Adipose tissue (tissue), 3 donors: ENCODE measurements around the gene SLC5A10. TPM values are rescaled to one million over a fixed set of nuclear protein-coding genes. Genes with fewer than 3 reads are reported as not detected.

ENCODE experiments used
- H3K27ac ChIP-seq: one replicate; pipeline ENCODE4 v1.5.1; 2013; ENCODE audit warnings: low read depth, low read length
- WGBS, 3 donors: extraction: QIAGEN DNeasy Blood & Tissue Kit; methylation state at CpG; one replicate each; pipeline ENCODE4 v1.1.7; 2013; 5-methylcytosine and 5-hydroxymethylcytosine counted together
- polyA plus RNA-seq, 3 donors: library from polyadenylated mRNA; stranded (reverse); fragments of 200-250 nt; gene quantifications; one replicate each; pipeline ENCODE4 v1.2.3, GENCODE V29; 2013
- donor health status: healthy with polysubstance abuse.
- donor health status: Bipolar disorder and iron deficiency.
- donor health status: healthy.

SLC5A10 gene
- polyA plus RNA-seq, 3 donors: 0.03 to 0.16 (median 0.11) TPM

DNA sequence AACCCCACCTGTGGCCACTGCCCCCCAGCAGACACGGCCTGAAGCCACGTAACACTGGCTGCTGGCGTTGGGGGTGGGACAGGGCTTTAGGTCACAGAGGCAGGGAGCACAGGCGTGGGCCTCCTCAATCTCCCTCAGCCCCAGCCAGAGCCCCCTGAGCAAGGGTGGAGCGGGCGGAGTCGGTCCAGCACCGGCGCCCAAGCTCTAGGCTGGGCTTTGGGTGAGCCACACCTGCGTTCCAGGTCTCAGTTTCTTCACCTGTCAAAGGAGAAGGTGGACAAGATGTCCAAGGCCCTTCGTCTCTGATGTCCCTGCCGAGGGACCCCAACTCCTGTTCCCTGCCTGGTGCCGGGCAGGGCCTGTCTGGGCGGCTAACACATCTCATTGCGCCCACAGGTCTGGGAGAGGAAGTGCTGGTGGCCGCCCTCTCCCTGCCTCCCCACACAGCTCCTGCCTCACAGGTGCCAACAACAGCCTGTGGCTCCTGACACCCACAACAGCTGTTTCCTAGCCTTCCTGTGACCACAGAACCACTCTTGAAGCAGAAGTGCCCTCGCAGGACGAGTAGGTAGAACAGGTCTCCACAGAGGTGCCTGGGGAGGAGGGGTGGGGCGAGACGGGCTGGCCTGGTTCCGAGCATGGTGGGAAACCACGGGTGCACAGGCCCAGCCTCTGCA is 40.6 kb downstream of the SLC5A10 start:
- WGBS, 3 donors: 62 to 81% (median 65%) methylated on average over 22 of the region's 22 CpGs
- H3K27ac ChIP-seq: no peak overlapping the region

DNA sequence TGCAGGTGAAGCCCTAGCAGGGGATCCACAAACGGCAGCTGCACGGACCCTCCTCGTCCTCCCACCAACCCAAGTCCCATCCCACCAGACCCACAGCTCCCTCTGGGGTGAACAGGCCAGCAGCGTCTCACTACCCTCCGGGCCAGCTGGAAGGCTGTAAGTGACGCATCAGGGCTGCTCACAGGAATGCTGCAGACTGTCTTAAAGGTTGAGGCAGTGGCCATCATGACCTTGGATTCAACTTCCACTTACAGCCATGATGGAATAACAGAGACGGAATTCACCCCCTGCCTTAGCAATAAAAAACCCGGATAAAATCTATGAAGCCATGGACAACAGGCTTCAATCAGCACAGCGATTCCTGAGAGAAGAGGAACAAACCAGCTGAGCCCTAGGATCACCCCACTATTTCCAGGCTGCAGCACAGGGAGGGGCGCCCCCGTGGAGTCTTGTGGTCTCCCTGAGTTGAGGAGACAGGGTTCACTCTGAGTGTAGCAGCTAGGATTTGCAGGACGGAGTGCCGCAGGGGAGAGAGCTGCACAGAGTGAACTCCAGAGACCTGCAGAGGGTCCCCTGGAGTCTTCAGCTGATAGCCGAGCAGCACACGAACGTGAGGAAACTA is 42.1 kb downstream of the SLC5A10 start:
- 73 to 81% (median 75%) methylated on average over 16 of the region's 16 CpGs for WGBS, 3 donors
- H3K27ac ChIP-seq: no peak overlapping the region

DNA sequence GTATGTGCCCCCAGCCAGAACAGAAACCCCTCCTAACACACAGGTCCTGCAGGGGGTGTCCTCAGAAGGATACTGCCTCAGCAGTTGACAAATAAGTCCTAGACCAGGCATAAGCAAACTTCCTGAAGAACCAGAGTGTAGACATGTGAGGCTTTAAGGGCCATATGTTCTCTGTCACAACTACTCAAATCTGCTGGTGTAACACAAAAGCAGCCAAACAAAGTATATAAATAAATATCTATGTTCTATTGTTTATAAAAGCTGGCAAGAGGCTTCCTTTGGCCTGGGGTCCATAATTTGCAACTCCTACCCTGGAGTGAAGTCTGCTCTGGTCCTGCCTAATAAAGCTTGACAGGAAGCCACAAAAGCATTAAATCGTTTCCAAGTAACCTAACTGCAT is 42.7 kb downstream of the SLC5A10 start:
- no peak overlapping the region for H3K27ac ChIP-seq
- WGBS, 3 donors: 3 to 68% (median 16%) methylated on average over 1 of the region's 1 CpG

DNA sequence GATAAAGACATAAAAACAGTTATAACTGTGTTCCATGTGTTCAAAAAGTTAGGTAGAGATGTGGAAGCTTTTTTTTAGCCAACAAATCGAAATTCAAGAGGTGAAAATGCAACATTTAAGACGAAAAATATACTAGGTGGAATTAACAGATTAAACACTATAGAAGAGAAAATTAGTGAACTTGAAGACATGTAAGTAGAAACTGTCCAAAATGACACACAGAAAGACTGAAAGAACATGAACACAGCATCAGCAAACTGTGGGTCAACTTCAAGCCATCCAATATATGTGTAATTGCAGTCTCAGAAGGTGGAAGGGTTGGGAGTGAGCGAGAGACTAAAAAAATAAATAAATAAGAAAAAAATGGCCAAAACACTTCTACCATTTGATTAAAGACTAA is 43.3 kb downstream of the SLC5A10 start:
- H3K27ac ChIP-seq: no peak overlapping the region
- WGBS, 3 donors: 91 to 97% (median 95%) methylated on average over 3 of the region's 3 CpGs

DNA sequence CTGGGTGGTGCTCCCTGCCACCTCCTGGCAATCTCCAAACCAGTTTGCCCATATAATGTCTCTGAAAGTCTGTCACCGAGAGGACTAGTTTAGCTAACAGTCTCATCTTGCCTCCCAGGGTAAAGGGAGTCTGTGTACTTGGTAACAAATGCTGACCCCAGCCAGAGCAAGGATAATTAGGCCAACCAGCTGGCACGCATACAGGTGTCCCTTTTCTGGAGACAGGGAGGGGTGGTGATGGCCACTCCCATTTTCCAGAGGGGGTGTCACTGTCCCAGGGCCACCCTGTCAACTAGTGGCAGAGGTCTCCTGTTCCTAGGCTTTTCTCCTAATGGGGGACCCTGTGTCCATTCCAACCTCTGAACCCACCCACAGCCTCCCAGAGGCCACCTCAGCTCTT is 44.5 kb downstream of the SLC5A10 start:
- 91 to 97% (median 96%) methylated on average over 2 of the region's 2 CpGs for WGBS, 3 donors
- H3K27ac ChIP-seq: no peak overlapping the region

DNA sequence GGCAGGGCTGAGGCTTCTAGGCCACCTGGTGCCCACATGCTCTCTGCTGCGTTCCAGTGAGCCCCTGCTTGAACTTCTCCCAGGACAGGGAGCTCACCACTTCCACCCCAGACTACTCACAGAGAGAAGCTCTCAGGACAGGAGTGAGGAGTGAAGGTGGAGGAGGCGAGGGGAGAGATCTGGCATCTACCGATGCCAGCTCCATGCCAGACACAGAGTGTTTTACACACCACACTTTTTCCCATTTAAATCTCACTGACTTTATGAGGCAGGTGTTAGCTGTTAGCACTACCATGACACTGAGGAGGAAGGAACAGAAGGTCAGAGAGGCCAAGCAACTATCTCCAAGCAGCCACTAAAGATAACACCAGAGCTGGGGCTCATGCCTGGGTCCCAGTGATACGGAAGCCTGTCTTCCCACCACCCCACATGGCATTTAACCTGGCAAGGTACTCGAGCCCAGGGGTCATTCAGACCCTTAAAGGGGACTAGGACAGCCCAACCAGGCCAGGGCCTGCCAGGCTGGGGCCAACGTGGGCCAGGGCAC is 45.8 kb downstream of the SLC5A10 start:
- WGBS, 3 donors: 83 to 84% (median 83%) methylated on average over 6 of the region's 6 CpGs
- no peak overlapping the region for H3K27ac ChIP-seq

DNA sequence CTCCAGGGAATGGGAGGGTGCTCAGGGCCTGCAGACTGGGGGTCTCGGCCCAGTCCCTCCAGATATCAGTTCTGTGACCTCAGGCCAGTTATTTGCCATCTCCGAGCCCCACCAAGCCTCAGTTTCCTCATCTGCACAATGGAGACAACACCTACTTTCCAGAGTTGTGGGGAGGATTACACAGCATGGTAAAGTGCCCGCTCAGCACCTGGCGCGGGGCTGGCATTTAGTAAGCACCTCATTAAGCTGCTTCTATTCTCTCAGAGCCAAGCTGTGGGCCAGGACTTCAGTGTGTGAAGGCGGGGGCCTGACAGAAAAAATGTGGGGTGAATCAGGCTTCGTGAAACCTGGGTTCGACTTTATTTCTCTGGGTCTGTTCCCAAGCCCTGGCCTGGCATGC is 47.4 kb downstream of the SLC5A10 start:
- no peak overlapping the region for H3K27ac ChIP-seq
- WGBS, 3 donors: 96 to 97% (median 97%) methylated on average over 8 of the region's 8 CpGs

DNA sequence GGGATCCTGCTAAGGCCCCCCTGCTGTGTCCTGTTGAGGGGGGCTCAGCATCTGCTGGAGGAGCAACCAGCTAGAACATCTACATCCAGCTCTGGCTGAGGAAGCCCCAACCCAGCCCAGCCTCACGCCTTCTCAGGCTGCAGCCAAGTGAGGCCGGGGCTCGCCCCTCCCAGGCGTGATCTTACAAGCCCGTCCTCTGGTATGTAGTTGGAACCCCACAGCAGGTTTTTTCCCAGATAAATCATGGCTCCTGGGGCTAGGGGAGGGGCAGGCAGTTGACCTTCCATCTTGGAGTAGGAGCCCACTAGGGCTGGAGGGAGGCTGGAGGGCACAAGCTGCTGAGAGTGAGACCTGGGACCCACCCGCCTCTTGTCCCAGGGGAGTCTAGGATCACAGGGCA is 47.9 kb downstream of the SLC5A10 start:
- no peak overlapping the region for H3K27ac ChIP-seq

DNA sequence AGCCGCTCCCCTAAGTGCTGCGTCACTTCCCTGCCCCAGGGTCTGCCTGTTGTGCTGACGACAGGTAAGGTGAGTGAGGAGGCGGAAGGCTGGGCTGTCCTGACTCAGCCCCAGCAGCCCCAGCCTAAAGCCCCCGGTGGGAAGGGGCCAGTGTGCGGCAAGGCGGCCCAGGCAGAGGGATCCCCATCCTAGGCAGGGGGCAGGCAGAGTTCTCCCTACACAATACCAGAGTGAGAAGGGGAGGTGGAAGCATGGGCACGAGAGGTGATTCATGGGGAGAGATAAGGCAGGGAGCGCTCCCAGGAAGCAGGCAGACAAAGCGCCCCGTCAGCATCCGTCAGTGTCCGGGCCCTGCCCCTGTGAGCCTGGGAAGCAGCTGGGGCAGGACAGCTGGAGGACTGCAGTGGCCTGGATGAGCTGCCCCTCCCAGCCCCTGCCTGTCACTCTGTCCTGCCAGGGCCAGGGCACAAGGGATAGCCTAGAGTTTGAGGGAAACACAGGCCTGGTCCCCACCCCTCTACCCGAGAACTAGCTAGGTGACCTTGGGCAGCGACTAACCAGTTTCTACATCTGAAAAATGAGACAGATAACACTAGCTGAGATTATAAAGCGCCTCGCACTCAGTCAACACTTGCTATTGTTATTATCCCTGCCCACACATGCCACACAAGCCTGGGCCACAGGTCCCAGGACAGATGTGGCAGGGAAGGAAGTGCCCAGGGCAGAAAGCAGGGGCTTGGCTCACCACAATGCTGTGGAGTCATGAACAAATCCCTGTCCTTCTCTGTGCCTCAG is 48.8 kb downstream of the SLC5A10 start:
- H3K27ac ChIP-seq: no peak overlapping the region
- WGBS, 3 donors: 52 to 80% (median 79%) methylated on average over 15 to 17 of the region's 17 CpGs

More for the DNA sequence above, 47.9 kb downstream of the SLC5A10 start:
- 79 to 90% (median 86%) methylated on average over 6 of the region's 6 CpGs for WGBS, 3 donors

DNA sequence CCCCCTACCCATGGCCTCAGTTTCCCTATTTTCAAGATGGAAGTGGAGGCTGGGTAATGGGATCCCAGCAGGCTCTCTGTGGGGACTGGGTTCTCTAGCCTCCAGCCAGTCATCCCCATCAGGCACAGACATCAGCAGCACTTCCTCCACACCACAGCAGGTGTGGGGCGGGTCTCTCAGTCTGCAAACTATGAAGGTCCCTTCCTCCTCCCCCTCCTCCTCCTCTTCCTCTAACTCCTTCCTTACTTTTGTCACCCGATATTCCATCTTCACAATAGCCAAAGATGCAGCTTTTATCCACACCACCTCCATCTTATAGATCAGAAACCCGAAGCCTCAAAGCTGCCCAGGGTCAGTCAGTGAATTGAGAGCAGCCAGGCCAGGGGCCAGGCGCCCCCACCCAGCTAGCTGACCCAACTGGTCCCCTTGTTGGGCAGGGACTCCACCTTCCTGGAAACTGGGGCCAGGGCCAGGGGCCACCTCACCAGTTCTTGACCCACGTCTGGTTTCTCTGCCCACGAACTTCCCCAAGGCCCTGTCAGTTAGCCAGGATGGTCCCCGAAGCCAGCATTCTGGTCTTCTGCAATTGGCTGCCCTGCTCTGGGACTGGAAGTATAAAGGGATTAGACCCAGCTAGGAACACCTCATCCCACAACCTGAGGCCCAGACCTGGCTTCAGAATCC is 50.1 kb downstream of the SLC5A10 start:
- H3K27ac ChIP-seq: no peak overlapping the region
- WGBS, 3 donors: 56 to 67% (median 60%) methylated on average over 7 of the region's 7 CpGs

DNA sequence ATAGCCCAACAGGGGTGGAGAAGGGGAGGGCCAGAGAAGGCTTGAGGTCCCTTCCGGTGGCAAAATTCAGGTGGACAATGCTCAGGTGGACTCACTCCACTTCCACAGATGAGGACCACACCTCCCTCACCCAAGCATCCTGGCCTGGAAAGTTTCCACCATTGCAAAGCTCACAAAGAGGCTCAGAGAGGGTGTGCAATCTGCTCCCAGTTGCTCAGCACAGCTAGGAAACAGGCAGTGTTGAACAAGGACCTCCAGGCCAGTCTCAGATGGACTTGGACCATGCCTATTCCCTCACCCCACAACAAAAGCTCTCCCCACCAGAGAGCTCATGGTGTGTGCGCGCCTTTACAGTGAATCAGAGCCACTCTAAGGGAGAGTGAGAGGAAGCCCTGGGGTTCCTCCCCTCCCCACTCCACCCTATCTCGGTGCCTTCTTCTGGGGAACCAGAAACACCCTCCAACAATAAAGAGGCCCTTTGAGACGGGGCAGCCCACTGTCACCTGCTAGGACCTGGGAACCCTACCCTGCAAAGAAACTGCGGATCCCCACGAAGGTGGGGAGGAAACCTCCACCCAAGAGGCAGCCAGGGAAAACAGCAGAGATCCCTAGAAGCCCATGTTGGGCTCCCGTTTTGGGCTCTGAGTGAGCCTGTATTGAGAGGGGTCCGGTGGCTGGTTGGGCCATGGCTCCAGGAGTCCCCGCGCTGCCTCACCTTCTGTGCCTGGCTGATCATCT is 51.0 kb downstream of the SLC5A10 start:
- 78 to 86% (median 82%) methylated on average over 11 of the region's 11 CpGs for WGBS, 3 donors
- no peak overlapping the region for H3K27ac ChIP-seq

DNA sequence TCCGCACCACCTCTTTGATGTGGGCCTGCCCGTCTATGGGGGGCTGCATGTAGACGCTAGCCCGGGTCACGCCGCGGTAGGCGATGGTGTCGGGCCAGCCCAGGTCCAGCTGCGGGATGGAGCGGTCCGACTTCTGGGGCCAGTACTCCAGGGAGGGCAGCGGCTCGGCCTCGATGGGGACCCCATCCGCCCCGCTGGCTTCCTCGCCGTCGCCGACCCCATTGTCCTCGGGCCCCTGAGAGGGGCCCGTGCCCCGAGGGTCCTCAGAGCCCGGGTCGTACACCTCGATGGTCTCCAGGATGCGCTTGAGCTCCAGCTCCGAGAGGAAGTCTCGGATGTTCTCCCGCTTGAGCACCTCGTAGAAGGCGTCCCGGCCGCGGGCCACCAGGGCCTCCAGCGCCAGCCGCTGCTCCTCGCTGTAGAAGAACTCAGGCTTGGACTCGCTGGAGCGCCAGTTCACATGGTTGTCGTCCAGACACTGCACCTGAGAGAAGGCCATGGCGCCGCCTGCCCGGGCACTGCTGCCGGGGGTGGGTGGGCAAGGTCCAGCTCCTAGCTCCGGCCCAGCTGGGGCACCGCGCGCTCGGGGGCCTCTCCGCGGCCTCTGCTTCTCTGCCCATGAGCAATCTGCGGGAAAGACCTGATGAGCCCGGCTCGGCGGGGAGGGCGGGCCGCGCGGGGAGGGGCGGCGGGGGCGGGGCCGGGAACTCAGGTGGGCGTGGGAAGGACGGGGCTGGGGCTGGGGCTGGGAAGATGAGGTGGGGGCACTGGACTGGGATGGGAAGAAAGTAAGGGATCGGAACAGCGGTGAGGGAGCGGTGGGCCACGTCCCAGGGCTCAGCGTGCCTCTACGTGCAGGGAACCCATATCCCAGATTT is 51.8 kb downstream of the SLC5A10 start:
- no peak overlapping the region for H3K27ac ChIP-seq
- WGBS, 3 donors: 24 to 30% (median 28%) methylated on average over 68 to 73 of the region's 73 CpGs

DNA sequence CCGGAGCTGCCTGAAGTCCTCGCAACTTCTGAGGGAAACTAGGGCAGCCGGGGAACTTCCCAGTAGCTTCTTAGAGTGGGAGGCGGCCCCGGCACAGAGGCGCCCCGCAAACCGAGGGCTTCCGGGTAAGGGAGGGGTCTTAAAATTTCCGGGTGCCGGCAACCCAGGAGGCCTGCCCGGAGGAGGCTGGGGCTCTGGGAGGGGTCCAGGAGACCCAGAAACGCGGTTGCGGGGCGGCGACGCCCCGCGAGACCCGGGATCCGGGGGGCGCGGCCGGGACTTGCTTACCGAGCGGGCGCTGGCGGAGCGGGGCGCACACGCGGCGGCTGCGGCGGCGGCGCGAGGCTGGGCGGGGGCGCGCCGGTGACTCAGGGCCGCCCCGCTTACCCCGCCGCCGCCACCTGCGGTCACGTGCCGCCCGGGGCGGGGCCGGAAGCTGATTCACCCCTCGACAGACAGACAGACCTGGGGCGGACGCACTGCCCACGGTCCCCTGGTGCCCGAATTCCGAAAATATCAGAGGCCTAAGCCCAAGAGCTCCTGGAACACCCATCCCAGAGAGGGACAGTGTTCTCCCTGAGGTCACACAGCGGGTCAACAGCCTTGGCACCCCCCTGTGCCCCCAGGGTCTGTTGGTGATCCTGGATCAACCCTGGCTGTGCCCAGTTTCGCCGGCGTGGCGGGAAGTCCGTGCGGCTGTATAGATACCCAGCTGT is 52.6 kb downstream of the SLC5A10 start, which contains the start of gene FAM83G:
FAM83G (minus strand) TSS at position 344 of the 716 bp plus-strand sequence. CDS start 723 bp downstream, outside the sequence.
- WGBS, 3 donors: 3 to 8% (median 6%) methylated on average over 58 to 67 of the region's 67 CpGs
- H3K27ac ChIP-seq: no peak within 1 kb of the TSS

DNA sequence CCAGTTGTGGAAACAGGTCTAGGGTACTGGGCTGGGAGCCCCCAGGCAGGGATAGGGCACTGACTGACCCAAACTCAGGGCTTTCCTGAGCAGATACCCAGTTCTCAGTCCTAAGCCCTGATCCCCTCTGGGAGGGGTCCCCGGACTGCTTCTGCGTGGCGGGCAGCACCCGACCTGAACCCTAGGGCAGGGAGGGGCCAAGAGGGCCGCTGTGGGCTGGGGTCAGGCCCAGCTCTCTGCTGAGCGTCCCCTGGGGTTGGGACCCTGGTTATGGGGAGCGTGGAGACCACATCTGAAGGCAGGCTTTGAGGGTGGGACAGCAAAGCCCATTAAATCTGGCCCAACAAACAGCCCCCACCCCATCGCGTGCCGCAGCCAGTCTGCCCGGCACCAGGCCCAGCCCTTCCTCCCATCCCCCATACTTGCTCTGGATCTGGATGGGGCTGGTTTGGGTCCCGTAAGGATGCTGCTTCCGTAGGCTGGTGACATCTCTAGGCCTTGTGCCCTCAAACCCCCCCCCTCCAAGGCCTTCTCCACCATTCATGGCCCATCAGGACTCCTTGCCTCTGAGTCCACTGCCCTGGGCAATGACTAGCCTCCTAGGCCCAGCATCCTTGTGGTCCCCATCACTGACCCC is 53.3 kb downstream of the SLC5A10 start:
- no peak overlapping the region for H3K27ac ChIP-seq
- 87 to 93% (median 91%) methylated on average over 13 of the region's 13 CpGs for whole genome bisulfite sequencing, 3 donors

DNA sequence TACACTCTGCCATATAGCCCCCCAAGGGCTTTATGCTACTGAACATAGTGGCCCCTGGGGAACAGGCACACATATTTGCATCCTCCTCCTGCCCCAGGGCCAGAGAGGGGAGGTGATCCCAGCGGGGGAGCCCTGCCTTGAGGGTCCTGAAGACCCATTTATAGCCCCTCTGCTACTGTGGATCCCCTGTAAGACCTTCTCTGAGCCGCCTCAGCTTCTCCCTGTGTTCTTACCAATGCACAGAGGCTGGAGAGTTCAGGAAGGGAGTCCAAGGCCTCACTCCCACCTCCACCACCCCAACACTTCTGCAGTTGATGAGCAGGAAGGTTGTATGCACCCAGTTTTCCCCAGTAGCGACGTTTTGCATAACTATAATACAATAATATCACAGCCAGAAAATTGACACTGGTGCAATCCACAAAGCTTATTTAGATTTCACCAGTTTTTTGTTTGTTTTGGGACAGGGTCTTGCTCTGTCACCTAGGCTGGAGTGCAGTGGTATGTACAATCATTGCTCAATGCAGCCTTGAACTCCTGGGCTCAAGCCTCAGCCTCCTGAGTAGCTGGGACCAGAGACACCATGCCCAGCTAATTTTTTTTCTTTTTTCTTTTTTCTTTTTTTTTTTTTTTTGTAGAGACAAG is 53.9 kb downstream of the SLC5A10 start:
- no peak overlapping the region for H3K27ac ChIP-seq
- WGBS, 3 donors: 89 to 92% (median 92%) methylated on average over 4 of the region's 4 CpGs

DNA sequence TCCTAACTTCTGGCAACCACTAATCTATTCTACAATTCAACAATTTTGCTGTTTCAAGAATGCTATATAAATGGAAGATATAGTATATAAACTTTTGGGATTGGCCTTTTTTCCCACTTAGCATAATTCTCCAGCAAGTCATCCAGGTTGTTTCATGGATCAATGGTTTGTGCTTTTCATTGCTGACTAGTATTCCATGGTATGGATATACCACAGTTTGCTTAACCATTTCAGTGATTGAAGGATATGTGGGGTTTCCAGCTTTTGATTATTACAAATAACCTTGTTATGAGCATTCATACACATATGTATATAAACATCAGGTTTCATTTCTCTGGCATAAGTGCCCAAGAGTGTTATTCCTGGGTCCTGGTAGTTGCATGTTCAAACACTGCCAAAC is 54.7 kb downstream of the SLC5A10 start:
- H3K27ac ChIP-seq: no peak overlapping the region
